Measurements from ENCODE around the gene BRSK2. TPM values are rescaled to one million over a fixed set of nuclear protein-coding genes. Genes with fewer than 3 reads are reported as not detected.

BRSK2 gene
- total and polyA plus RNA-seq, 2 of the 4 experiments (the other 2 are of a cell fraction), result 0.18 to 0.62 TPM

GRCh38 chr11:1476940-1477736 lies 87.4 kb downstream of the BRSK2 start:
- Histone ChIP-seq H2BK5ac (ENCODE audit: low read depth, low read length, poor library complexity, severe bottlenecking) (no peak overlapping the region), H3K4me3 (ENCODE audit: insufficient read depth, low read depth, low read length) (no peak overlapping the region), H3K27me3 (ENCODE audit: control insufficient read depth, insufficient read depth, low read length) (no peaks in the 10 kb centered on the region), H3K56ac (ENCODE audit: extremely low read depth, insufficient read depth, low read length) (no peak overlapping the region), H3K27ac (ENCODE audit: insufficient read depth, low read length) (no peak overlapping the region), H3K4me1 (ENCODE audit: control insufficient read depth, insufficient read depth, low read length) (peaks cover 2% of the 10 kb centered on the region; the same call in 1 of the 2 replicates), H4K91ac (ENCODE audit: insufficient read depth, low read depth, low read length) (no peak overlapping the region), H2AK9ac (replicated peaks; ENCODE audit: low read depth, low read length, poor library complexity) (no peak overlapping the region), H3K9me1 (ENCODE audit: insufficient read depth, low read length) (no peaks in the 10 kb centered on the region), H2BK20ac (ENCODE audit: low read depth, low read length) (no peak overlapping the region), H3K4me2 (ENCODE audit: low read depth, low read length) (no peak overlapping the region), H3K18ac (ENCODE audit: low read depth, low read length) (no peak overlapping the region), H2AFZ (replicated peaks; ENCODE audit: low read length, poor library complexity) (no peak overlapping the region), H3K79me1 (ENCODE audit: low read depth in 1 of 2, low read length in 2 of 2) (peaks cover 0 to 6% of the 10 kb centered on the region in 2 experiments; a peak in 1 of 4 replicates), H4K5ac (ENCODE audit: low read depth, low read length) (no peak overlapping the region), H2AK5ac (ENCODE audit: low read depth, low read length) (no peak overlapping the region), H4K8ac (ENCODE audit: low read depth in 2 of 2, low read length in 2 of 2) (no peak overlapping the region), H3K9ac (ENCODE audit: low read depth, low read length) (no peak overlapping the region), H4K20me1 (ENCODE audit: insufficient read depth, low read length) (peaks cover 16% of the 10 kb centered on the region), H2BK15ac (ENCODE audit: low read depth, low read length) (no peak overlapping the region), H3K14ac (replicated peaks; ENCODE audit: low read depth, low read length) (no peak overlapping the region), H3K36me3 (ENCODE audit: control insufficient read depth, insufficient read depth, low read length) (peaks cover 36% of the 10 kb centered on the region), H2BK120ac (ENCODE audit: low read depth, low read length) (no peak overlapping the region), H3K4ac (ENCODE audit: low read depth, low read length) (no peak overlapping the region), H3K9me3 (ENCODE audit: control insufficient read depth, insufficient read depth, low read length) (no peaks in the 10 kb centered on the region), H3K23ac (ENCODE audit: low read depth, low read length) (no peak overlapping the region)
- intact Hi-C loops (cut with micrococcal nuclease) (no loop called here), in situ Hi-C loops (cut with MboI; ENCODE audit: low sequenced_read_pairs) (no loop called here), dilution Hi-C loops (cut with HindIII; ENCODE audit: low sequenced_read_pairs, unreplicated experiment) (no loop called here)
- 88% methylated on average over 5 of the region's 20 CpGs; no CpG with 5 or more reads in 1 of the 2 experiments for WGBS, 2 experiments (ENCODE audit: extremely low coverage in 2 of 2, insufficient read length in 1 of 2)
- ATAC-seq (ENCODE audit: low read depth), result no peak
- TF ChIP-seq BHLHE40 (IDR thresholded peaks at IDR 0.05; ENCODE audit: low read depth, low read length) (no peak), FOS (IDR thresholded peaks at IDR 0.05; ENCODE audit: low read depth, low read length) (no peak), MAZ (IDR thresholded peaks at IDR 0.05; ENCODE audit: borderline replicate concordance, low read depth, low read length) (no peak), MXI1 (IDR thresholded peaks at IDR 0.05; ENCODE audit: borderline replicate concordance, low read depth, low read length) (no peak), SMC3 (IDR thresholded peaks at IDR 0.05; ENCODE audit: low read depth, low read length) (no peak), CEBPB (IDR thresholded peaks at IDR 0.05; ENCODE audit: low read depth, low read length) (no peak), RCOR1 (IDR thresholded peaks at IDR 0.05; ENCODE audit: insufficient replicate concordance, low read length) (no peak), CHD1 (IDR thresholded peaks at IDR 0.05; ENCODE audit: low read depth, low read length) (no peak), RAD21 (IDR thresholded peaks at IDR 0.05; ENCODE audit: low read length) (no peak), ELK1 (IDR thresholded peaks at IDR 0.05; ENCODE audit: borderline replicate concordance, low read depth, low read length) (no peak), RFX5 (IDR thresholded peaks at IDR 0.05; ENCODE audit: low read depth, low read length) (no peak), POLR2A (IDR thresholded peaks at IDR 0.05; ENCODE audit: low read depth, low read length) (no peak)
- TF ChIP-seq, protein P1, sequence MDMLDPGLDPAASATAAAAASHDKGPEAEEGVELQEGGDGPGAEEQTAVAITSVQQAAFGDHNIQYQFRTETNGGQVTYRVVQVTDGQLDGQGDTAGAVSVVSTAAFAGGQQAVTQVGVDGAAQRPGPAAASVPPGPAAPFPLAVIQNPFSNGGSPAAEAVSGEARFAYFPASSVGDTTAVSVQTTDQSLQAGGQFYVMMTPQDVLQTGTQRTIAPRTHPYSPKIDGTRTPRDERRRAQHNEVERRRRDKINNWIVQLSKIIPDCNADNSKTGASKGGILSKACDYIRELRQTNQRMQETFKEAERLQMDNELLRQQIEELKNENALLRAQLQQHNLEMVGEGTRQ (IDR thresholded peaks at IDR 0.05; ENCODE audit: low read depth, low read length), result no peak
- TF ChIP-seq, protein P2, sequence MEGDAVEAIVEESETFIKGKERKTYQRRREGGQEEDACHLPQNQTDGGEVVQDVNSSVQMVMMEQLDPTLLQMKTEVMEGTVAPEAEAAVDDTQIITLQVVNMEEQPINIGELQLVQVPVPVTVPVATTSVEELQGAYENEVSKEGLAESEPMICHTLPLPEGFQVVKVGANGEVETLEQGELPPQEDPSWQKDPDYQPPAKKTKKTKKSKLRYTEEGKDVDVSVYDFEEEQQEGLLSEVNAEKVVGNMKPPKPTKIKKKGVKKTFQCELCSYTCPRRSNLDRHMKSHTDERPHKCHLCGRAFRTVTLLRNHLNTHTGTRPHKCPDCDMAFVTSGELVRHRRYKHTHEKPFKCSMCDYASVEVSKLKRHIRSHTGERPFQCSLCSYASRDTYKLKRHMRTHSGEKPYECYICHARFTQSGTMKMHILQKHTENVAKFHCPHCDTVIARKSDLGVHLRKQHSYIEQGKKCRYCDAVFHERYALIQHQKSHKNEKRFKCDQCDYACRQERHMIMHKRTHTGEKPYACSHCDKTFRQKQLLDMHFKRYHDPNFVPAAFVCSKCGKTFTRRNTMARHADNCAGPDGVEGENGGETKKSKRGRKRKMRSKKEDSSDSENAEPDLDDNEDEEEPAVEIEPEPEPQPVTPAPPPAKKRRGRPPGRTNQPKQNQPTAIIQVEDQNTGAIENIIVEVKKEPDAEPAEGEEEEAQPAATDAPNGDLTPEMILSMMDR (conservative IDR thresholded peaks at IDR 0.05; ENCODE audit: low read depth, low read length), result no peak
- no peak for DNase-seq
- ChIA-PET POLR2A (ENCODE audit: unreplicated experiment) (no interaction called here), CTCF (no interaction called here)
- no TSS peak for BruUV-seq (replicated peaks)

Data from IMR-90 (cell line).